AG09319 (cell line): ENCODE data around the gene MYO1D.

ENCODE experiments used
- DNase-seq: peaks from one replicate; pipeline ENCODE4 v3.0.0-alpha.2; 2010; ENCODE audit warnings: low read depth; ENCODE audit errors: extremely low read depth
- TF ChIP-seq, protein P1 (sequence below): IDR thresholded peaks from 2 replicates; pipeline ENCODE4 v1.5.1; 2011; ENCODE audit warnings: low read depth, mild to moderate bottlenecking, inconsistent platforms, low read length, moderate library complexity

The MYO1D gene

DNA sequence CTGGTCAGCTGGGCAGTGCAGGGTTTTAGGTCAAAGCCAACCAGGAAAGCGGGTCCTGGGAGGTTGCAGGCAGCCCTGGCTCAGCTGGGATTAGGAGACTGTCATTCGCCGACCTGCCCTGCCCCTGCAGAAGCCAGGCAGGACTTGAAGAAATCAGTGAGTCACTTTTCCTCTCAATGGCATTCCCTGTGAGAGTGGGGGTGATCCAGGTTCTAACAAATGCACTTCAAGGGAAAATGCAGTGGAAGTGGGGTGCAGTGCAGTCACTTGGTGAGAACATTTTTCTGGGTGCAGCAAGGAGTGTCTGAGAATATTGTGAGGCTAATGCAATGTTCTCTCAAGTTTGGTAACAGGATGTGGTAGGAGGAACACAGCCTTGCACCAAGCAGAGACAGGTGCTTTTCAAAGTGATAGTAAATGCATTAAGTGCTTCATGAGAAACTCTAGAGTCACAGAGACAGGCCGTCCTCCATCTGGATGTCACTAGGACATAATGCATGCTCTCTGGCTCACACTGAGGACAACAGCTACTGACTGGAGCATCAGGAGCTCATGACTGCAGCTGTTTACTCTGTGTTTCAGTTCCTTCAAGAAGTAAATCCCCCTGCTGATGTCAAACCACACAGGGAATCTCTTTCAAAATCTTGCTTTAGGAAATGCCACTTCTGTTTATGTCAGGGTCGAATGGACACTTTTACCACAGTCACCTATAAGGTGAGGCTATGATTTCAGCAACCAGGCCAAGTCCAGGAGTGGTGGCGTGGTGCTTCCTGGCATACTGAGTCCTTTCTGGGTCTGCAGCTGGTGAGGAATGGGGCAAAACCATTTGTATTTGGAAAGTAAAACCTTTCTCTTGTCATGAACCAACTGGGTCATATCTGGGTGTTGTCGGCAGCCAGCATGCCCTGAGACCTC, 373.4 kb downstream of the MYO1D start:
- DNase-seq, result no peak
- TF ChIP-seq, protein P1, sequence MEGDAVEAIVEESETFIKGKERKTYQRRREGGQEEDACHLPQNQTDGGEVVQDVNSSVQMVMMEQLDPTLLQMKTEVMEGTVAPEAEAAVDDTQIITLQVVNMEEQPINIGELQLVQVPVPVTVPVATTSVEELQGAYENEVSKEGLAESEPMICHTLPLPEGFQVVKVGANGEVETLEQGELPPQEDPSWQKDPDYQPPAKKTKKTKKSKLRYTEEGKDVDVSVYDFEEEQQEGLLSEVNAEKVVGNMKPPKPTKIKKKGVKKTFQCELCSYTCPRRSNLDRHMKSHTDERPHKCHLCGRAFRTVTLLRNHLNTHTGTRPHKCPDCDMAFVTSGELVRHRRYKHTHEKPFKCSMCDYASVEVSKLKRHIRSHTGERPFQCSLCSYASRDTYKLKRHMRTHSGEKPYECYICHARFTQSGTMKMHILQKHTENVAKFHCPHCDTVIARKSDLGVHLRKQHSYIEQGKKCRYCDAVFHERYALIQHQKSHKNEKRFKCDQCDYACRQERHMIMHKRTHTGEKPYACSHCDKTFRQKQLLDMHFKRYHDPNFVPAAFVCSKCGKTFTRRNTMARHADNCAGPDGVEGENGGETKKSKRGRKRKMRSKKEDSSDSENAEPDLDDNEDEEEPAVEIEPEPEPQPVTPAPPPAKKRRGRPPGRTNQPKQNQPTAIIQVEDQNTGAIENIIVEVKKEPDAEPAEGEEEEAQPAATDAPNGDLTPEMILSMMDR, result no peak

DNA sequence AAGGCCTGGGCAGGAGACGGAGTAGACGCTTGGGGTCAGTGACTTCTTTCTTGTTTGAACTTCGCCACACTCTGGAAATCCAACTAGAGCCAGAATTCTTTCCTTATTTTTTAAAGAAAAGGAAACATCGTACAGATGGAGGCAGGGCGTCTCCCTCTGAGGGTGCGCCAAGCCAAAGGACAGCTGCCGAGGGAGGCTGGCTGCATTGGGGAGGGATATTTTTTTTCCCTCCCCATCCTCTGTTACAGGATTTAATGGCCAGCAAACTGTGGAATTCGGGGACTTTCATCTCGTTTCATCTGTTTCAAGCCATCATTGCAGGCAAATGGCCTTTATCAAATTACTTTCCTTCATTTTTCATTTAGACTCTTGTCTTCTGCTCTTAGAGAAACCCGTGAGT, 374.2 kb downstream of the MYO1D start:
- no peak for DNase-seq
- TF ChIP-seq, protein P1, result no peak

DNA sequence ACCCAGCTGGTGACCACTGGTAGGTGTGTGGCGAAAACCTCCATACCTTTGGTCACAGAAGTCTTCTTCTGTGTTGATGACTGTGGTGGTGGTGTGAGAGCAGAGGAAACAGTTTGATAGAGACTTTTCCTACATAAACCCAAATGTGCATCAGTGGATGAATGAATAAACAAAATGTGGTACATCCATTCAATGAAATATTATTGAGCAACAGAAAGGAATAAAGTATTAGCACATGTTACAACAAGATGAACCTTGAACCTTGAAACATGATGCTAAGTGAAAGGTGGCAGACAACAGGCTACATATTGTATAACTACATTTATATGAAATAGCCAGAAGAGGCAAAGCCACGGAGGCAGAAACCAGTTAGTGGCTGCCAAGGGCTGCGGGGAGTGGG, 374.9 kb downstream of the MYO1D start:
- TF ChIP-seq, protein P1, result no peak
- no peak for DNase-seq

DNA sequence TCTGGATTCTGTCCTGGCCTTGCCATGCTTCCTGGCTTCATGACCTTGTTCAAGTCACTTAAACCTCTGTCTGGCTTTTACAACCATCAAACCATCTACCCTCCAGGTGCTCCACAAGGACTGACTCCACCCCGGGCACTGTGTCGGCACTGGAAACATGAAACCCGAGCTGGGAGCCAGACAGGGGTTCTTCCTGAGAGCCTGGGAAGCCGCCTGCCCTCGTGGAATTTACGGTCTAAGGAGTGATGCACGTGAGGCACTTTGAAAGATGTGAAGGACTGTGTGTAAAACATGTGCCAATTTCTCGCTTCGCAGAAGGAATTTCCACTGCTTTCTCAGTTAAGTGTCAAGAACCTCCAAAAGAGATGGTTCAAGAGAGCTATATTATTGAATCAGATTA, 378.5 kb downstream of the MYO1D start:
- DNase-seq, result no peak
- TF ChIP-seq, protein P1, result no peak

DNA sequence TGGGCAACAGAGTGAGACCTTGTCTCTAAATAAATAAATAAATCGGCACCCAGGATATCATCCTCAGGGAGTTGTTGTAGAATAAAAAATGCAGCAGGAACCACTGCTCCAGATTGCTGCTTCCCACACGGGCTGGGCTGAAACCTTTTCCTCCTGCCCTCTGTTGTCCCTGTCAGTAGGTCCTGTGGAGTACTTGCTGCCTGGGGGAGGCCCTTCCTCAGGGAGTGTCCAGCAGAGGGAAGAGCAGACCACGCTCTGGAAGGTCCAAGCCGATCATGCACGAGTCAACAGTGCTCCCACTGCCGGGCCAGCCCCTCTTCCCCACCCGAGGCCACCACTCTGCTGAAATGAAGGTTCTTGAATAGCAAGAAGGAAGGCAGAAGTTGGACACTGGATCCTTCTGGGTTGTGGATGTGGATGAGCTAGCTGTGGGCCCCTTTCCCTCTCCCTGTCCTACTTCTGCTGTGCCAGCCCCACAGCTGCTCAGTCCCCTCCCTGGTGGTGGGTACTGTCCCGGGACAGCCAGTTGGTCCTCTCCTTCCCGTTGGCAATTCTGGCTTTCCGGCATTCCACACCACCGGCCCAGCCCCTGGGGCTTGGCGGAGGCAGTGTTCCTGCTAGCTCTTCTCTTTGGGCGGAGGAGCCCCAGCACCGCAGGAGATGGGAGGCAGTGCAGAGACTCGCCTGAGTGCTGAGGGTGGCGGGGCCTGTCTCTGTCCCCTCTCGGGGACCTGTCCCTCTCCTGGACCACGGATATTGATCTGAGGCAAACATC, 379.3 kb downstream of the MYO1D start:
- DNase-seq, result no peak
- TF ChIP-seq, protein P1, result no peak

DNA sequence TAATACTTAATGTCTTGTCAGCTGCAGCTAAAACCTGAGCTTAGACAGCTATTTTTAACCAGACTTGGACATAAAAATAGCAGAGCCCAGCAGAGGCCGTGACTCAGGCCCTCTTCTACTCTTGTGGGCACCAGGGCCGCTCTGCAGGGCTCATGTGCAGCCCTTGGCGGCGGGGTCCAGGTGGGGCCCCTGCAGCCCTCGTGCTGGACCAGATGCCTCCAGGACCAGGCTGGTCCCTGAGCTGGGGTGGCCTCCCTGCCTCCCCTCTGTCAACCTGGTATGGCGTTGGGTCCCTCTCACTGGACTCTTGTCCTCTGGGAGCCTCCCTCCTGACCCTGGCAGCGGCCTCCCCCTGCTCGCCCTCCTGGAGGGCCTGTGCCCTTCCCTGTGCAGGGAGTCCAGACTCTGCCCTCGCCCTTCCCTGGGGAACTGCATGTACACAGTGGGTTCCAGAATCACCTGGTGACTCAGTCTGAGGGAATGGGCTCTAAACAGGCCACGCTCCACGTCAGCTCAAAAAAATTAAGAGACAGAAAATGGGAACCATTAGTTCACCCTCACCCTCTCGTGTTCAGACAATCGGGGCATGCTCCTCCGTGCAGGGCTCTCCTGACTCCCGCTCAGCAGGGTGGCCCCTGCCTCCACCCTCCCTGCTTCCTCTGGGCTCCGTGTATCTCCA, 380.4 kb downstream of the MYO1D start:
- DNase-seq, result no peak
- TF ChIP-seq, protein P1, result no peak
